Progenitor cell of endocrine pancreas (in vitro differentiated cells): Measurements from ENCODE around the gene PAPOLA. TPM values are rescaled to one million over a fixed set of nuclear protein-coding genes. Genes with fewer than 3 reads are reported as not detected.

Experiments used
- DNase-seq: peaks from one replicate; pipeline ENCODE4 v3.0.0; 2021; ENCODE audit warnings: low spot score; ENCODE audit not compliant: unreplicated experiment
- H3K27ac Mint-ChIP-seq: 2 replicates; pipeline ENCODE4 v1.8.0; 2021; ENCODE audit warnings: mild to moderate bottlenecking, moderate library complexity, mixed read lengths
- H3K27me3 Mint-ChIP-seq: 2 replicates; pipeline ENCODE4 v1.8.0; 2021; ENCODE audit warnings: mixed read lengths
- H3K36me3 Mint-ChIP-seq: 2 replicates; pipeline ENCODE4 v1.8.0; 2022; ENCODE audit warnings: mixed read lengths; ENCODE audit not compliant: insufficient read depth
- H3K4me1 Mint-ChIP-seq: 2 replicates; pipeline ENCODE4 v1.8.0; 2021; ENCODE audit warnings: low read depth, mixed read lengths
- H3K4me3 Mint-ChIP-seq: 2 replicates; pipeline ENCODE4 v1.8.0; 2021; ENCODE audit warnings: low read depth, mild to moderate bottlenecking, moderate library complexity, mixed read lengths
- H3K9me3 Mint-ChIP-seq: 2 replicates; pipeline ENCODE4 v1.8.0; 2021; ENCODE audit warnings: low read depth, mixed read lengths
- long read RNA-seq: library from polyadenylated mRNA; unstranded; transcript quantifications from one replicate; pipeline ENCODE4 v2.0.0, GENCODE V29; 2020
- total RNA-seq: library from RNA; stranded (reverse); gene quantifications from 2 replicates; pipeline ENCODE4 v1.2.1, GENCODE V29; 2021
- TF ChIP-seq, protein P1 (sequence below): fragments of 200-600 bp; sonication (generic); IDR thresholded peaks from one replicate; pipeline ENCODE4 v1.5.0; 2021; ENCODE audit warnings: antibody characterized with exemption, mild to moderate bottlenecking; ENCODE audit not compliant: unreplicated experiment

Gene PAPOLA
- total RNA-seq: 279 and 297 TPM in 2 replicates
- long read RNA-seq, full-length matches to known transcripts: 19 of 76 reads
- long read RNA-seq, partial matches to known transcripts: 40 of 76 reads
- long read RNA-seq, other reads (novel, unspliced or antisense): 17 of 76 reads

DNA sequence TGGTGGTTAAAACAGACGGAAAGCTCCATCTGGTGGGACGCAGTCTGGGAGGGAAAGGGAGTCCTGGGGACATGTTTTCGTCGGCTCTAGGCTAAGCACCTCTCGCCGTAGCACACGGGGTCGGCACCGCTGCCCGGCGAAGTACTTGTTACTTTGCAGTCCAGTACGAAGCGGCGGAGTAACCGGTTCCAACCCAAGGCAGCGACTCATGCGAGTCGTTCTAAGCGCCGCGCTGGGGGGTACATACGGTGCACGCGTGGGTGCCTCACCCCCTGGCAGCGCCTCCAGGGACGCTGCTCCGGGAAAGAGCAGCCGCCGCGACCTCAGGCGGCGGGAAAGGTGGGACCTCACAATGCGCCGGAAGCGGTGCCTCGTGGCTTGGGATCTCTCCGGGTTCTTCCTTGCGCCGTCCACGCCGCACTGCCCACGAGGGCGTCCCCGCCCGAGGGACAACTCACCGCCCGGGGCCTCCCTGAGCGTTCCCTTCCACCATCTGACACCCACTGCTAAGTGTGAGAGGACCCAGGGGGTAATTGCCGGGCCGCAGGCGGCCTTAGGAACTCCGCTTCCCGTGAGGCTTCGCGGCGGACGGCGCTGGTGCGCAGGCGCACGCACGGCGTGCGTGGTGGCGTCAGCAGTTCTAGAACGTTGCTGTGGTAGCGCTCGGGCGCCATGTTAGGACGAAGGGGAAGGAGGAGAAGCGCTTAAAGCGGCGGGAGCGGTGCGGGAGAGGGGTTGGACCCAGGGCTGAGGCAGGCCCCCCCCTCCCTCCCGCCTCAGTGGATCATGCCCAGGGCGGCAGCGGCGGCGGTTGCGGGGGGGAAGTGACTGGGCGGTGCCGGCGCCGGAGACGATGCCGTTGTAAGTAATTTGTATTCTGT is at the start of gene PAPOLA:
PAPOLA (plus strand) TSS at position 643 of the 881 bp plus-strand sequence; CDS start at position 854, 211 bp downstream.
- Mint-ChIP-seq H3K27me3 (no peaks in the 10 kb centered on the region), H3K27ac (peak within 1 kb of the TSS; percentile 99), H3K9me3 (no peaks in the 10 kb centered on the region), H3K4me1 (peaks cover 27% of the 10 kb centered on the region), H3K4me3 (peak within 1 kb of the TSS; percentile 99), H3K36me3 (peaks cover 11% of the 10 kb centered on the region)
- DNase-seq: peak; percentile 85
- TF ChIP-seq, protein P1, sequence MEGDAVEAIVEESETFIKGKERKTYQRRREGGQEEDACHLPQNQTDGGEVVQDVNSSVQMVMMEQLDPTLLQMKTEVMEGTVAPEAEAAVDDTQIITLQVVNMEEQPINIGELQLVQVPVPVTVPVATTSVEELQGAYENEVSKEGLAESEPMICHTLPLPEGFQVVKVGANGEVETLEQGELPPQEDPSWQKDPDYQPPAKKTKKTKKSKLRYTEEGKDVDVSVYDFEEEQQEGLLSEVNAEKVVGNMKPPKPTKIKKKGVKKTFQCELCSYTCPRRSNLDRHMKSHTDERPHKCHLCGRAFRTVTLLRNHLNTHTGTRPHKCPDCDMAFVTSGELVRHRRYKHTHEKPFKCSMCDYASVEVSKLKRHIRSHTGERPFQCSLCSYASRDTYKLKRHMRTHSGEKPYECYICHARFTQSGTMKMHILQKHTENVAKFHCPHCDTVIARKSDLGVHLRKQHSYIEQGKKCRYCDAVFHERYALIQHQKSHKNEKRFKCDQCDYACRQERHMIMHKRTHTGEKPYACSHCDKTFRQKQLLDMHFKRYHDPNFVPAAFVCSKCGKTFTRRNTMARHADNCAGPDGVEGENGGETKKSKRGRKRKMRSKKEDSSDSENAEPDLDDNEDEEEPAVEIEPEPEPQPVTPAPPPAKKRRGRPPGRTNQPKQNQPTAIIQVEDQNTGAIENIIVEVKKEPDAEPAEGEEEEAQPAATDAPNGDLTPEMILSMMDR: peak; percentile 37

DNA sequence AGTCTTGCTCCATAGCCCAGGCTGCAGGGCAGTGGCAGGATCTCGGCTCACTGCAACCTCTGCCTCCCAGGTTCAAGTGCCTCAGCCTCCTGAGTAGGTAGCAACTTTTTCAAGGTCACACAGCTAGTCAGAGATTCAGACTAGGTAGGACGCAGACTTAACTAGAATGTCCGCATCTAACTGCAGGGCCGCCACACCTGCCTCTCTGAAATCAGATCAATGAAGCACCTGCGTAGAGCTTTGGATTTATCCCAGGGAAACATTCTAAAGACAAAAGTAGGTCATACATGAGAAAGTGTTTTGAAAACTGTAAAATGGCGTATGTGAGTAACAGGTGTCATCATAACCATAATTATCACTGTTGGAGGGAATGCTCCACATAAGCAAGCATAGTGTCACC is 49.5 kb upstream of the PAPOLA start:
- Mint-ChIP-seq H3K9me3 (no peaks in the 10 kb centered on the region), H3K36me3 (no peaks in the 10 kb centered on the region), H3K27me3 (no peaks in the 10 kb centered on the region), H3K4me1 (peaks cover 2% of the 10 kb centered on the region), H3K4me3 (no peak overlapping the region), H3K27ac (no peak overlapping the region)
- TF ChIP-seq, protein P1: no peak
- DNase-seq: no peak

DNA sequence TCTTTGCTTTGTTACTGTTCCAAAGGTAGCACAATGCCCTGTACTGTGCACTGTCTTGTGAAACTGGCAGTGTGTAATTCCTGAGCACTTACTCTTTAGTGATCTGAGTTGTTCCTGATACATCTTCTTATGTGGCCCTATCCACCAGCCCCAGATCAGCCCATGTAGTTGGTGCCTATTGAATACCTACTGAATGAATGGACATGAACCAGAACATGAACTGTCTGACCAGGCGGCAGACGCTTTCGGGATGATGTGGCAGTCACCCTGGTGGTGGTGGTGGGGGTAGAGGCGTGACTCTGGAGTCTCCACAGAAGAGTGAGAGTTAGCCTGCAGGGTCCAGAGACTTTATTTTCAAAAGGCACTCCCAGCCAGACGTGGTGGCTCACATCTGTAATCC is 46.6 kb upstream of the PAPOLA start:
- Mint-ChIP-seq H3K27me3 (no peaks in the 10 kb centered on the region), H3K36me3 (no peaks in the 10 kb centered on the region), H3K4me3 (no peak overlapping the region), H3K4me1 (peaks cover 6% of the 10 kb centered on the region), H3K27ac (no peak overlapping the region), H3K9me3 (no peaks in the 10 kb centered on the region)
- TF ChIP-seq, protein P1: no peak
- DNase-seq: no peak

DNA sequence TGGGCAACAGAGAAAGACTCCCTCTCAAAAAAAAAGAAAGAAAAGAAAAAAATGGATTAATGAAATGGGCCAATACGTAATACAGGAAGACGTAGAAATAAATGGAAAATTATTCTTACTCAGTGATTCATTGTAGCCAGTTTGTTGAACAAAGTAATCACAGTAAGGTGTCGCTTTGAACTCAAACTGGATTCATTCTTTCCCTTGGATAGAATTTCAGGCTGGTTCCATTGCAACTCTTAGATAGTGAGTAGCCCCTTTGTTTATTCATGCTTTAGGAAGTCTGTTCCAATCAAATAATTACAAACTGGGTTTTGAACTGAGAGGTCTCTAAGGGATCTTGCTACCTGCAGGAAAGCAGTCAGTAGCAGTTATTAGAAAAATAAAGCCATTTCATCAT is 42.3 kb upstream of the PAPOLA start:
- H3K27ac Mint-ChIP-seq: peak overlapping the region; percentile 49
- no peak for DNase-seq
- TF ChIP-seq, protein P1: no peak
- H3K36me3 Mint-ChIP-seq: peaks cover 3% of the 10 kb centered on the region
- peaks cover 2% of the 10 kb centered on the region for H3K9me3 Mint-ChIP-seq
- no peaks in the 10 kb centered on the region for H3K27me3 Mint-ChIP-seq
- peaks cover 29% of the 10 kb centered on the region for H3K4me1 Mint-ChIP-seq
- H3K4me3 Mint-ChIP-seq: no peak overlapping the region

DNA sequence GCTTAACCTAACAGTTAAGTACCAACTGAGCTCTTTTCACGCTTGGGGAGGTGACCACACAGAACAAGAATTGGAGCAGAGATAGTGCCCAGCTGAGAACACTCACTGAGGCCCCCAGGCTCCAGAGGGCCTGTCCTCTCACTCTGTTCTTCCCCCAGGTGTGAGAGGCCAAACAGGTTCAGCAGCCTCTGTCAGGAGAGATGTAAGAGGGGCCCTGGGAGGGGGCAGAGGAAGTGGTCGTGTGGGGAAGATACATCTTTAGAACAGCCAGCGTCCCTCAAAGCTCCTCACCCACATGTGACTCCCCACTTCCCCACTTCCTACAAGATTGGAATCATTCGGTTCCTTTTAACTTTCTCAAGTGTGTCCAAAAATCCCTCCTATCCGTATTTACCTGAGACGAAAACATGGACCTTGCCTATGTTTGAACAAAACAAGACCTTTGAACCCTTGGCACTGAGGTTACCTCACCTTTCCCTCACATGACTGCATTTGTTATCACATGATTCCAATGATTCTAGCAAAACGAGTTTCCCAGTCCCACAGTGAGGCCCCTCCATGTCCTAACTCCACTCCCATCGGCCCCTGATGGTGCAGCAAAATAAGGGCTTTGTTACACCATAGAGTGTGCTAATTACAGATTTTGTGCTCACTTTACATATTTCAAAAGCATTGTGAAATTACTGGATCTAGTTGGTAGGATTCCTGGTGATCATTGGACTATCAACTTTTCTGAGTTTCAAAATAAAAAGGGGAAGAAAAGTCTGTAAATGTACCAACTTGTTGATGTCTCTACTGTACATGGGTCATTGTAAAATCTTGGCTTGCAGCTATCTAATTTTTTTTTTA is 40.0 kb upstream of the PAPOLA start:
- Mint-ChIP-seq H3K9me3 (peaks cover 2% of the 10 kb centered on the region), H3K27me3 (no peaks in the 10 kb centered on the region), H3K4me1 (peaks cover 31% of the 10 kb centered on the region), H3K36me3 (peaks cover 3% of the 10 kb centered on the region), H3K27ac (peak overlapping the region; percentile 99), H3K4me3 (peak overlapping the region; percentile 25)
- DNase-seq: peak; percentile 47
- TF ChIP-seq, protein P1: no peak
